Cerebellar cortex (tissue), 1 donor: Measurements from ENCODE around the gene FOCAD.

ENCODE experiments used
- DNase-seq: peaks from one replicate; pipeline ENCODE4 v3.0.0-alpha.2; 2015; ENCODE audit warnings: low spot score

Gene FOCAD

DNA sequence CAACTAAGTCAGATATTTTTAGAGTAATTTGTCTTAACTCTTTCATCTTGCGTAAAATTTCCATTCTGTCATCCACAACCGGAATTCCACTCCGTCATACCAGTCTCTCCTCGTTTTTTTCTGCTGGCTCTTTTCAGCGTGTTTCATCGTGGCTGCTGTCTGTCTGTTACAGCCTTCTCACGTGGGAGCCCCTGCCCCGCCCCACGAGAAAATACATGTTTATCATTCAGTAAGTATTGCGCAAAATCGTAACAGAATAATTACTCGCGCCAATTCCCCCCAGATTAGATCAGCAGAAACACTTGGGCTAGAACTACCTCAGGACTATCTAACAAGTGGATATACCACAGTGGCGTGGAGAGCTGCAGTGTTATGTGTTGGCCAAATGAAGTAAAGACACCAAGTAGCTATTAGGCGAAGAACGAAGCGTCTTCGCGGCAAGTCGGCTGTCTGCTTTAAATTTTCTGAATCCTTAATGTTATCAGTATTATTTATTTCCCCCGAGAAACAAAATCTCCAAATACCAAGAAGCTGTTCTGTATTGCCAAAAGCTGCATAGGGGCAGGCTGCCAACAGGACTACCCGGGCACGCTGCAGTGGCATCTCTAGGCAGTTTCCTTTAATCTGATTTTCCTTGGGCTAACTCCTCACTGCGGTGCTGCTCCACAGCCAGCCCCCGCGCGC lies 566 bp upstream of the FOCAD start:
- no peak for DNase-seq

DNA sequence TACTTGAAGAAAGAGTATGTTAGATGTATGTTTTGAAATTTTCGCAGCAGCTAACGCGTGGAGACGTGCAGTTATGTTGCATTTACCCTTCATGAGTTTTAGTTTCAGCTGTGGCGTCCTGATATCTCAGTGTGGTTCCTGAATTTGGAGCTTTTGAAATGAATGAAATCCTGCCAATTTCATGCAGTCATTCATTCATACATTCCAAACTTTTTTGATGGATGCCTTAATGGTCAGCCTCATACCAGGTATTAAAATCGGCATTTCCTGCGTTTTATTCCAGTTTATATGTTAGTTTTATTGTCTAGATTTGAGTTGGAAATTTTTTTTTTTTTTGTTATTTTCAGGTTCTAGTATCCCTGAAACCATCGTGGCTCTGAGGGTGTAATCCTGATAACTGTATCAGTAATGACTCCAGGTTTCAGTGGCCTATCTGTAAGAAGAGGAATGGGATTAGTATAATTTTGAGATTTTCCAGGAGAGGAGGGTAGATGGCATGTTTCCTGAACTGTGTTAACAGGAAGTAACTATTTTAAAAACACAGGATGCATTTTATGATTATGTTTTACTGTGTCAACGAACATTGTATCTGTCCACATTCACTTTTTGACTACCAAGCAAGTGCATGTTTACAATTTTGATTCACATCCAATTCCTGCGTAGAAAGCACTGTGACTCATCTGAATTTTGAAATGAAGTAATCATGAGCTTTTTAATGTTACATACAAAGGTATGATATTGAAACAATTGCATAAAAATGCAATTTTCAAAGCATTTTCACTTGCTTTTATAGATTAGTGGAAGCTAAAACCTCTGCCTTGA lies 1.0 kb downstream of the FOCAD start:
- no peak for DNase-seq

DNA sequence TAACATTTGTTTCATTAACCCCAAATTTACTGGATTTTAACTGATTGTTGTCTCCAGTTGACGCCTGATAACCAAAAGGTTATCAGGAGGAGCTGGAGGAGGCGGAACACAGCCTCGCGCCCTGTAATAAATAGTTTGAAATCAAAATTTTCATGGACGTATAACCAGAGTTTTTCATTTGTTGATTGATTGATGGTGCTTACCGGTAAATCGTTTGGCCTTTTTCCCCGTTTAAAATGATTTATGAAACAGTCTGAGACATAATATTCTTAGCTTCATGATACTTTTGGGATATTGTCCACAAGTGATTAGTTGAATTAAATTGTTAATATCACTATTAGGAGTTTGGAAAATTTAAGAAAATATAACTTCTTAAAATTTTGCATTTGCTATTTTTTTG lies 1.7 kb downstream of the FOCAD start:
- no peak for DNase-seq

DNA sequence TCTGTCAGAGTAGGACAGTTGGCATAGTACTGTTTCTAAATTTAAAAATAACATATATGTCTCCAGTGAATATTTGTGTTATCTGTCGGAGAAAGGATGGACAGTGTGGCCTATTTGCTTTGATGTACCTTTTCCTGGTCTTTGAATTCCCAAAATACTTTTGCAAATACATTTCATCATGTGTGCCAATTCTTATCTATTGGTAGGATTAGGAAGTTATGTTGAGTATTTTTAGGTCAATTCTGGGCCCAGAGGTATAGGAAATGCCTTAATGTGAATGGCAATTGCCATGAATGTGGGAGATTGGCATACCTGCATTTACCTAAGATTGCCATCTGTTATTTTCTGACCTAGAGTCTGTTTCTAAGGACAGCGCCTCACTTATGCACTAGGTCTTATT lies 5.8 kb downstream of the FOCAD start:
- no peak for DNase-seq

- DNase-seq, result no peak
Measured at GRCh38 chr9:20692554-20692953, 8.5 kb downstream of the FOCAD start.

- no peak for DNase-seq
Measured at GRCh38 chr9:20693068-20693467, 9.0 kb downstream of the FOCAD start.

DNA sequence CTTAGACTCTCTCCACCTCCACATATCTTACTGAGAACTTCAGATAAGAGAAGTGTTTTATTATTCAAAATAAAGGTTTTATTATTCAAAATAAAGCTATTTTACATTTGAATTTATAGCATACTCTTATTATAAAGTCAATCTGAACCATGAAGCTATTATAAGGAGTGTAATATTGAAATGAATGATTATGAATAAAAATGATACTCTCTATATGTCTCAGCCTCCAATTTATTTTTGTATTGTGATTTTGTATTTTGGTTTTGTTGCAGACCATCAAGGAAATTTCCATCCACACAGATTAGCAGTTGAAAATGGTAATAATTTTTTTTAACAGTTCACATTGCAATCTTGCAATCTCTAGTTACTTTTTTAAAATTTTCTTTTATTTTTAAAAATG lies 10.2 kb downstream of the FOCAD start:
- no peak for DNase-seq

- DNase-seq, result no peak
Measured at GRCh38 chr9:20697021-20697719, 13.1 kb downstream of the FOCAD start.

GRCh38 chr9:20698782-20699181 lies 14.7 kb downstream of the FOCAD start:
- DNase-seq, result no peak

- peak; percentile 77 for DNase-seq
Measured at GRCh38 chr9:20701060-20701459, 17.0 kb downstream of the FOCAD start.

DNA sequence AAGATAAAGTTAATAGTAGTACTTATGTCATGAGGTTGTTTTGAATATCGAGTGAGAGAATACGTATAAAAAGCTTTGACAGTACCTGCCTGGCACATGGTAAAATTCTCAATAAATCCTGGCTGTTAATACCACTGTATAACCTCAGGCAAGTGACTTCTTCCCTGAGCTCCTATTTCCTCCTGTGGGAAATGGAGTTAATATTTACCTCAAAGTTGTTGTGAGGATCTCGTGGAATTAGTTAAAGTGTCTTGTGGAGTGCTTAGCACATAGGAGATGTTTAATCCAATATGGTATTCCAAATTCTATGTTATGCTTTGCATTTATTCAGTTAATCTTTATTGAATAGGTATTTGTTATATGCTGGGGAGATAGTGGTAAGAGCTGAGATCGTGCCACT lies 18.5 kb downstream of the FOCAD start:
- no peak for DNase-seq

DNA sequence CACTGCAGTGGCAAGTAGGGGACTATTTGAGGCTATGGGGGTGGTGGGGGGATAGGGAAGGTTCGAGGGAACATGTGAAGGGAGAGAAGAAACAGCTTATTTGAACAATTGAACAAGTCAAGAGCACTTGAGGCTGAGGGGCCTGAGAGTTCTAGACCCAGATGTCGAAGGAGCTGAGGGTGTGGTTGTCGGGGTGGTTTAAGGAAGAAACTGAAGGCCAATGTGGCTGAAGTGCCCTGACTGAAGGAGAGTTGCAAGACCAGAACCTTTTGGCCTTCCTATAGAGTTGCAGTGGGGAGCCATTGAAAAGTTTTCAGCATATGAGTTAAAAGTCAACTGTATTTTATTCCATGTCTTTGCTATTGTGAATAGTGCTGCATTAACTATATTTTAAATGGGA lies 19.1 kb downstream of the FOCAD start:
- DNase-seq, result no peak

DNA sequence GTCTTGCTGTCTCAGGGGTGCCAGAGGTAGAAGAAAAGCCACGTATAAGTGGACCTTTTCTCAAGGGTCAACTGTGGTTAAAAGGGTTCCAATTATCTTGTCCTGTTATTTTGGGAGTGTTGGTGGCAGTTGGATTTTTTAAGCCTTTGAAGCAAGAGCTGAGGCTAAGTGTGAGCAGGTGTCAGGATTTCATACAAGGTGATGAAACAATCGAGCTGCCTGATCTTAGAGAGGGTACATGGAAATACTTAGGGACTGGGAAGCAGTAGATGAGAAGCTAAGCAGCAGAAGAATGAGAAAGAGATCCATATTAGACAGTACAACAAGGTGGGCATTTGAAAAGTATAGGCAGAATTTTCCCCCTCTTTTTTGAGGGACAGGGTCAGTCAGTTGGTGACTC lies 23.6 kb downstream of the FOCAD start:
- no peak for DNase-seq

GRCh38 chr9:20713172-20713571 lies 29.1 kb downstream of the FOCAD start:
- no peak for DNase-seq

DNA sequence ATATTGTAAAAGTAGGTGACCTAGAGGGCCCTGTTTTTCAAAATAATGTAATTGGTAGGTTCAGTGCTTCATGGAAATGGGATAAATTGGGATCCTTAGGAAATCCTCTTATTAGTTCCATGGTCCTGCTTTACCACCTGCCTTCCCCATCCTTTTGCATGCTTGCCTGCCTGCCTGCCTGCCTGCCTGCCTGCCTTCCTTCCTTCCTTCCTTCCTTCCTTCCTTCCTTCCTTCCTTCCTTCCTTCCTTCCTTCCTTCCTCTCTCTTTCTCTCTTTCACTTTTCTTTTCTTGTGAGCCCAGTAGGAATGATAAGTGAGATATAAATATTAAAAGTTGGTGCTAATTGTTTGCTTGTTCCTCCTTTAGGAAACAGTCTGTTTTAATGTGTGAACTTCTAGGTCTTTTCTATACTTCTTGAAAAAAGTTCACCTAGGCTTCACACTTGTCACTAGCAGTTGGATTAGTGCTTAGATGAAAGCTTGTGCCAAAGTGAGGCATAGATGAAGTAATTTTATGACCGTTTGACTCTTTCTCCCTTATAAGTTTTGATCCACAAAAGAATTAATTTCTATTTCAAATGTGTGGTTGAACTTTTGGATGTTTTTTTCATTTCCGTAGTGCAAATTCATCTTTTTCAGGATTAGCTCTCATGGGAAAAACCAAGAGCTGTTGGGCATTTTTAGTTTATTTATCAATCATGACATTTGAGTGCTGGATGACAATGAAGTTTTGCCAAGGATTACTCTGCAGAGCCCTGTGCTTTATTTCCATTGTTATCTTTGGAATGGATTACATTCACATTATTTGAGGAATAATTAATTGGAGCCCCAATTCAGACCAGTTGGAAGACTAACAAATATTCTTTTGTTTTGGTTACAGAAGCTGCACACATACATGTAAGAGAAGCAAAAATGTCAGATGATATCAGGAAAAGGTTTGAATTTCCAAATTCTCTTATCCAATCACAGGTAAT lies 30.7 kb downstream of the FOCAD start:
- DNase-seq, result no peak

DNA sequence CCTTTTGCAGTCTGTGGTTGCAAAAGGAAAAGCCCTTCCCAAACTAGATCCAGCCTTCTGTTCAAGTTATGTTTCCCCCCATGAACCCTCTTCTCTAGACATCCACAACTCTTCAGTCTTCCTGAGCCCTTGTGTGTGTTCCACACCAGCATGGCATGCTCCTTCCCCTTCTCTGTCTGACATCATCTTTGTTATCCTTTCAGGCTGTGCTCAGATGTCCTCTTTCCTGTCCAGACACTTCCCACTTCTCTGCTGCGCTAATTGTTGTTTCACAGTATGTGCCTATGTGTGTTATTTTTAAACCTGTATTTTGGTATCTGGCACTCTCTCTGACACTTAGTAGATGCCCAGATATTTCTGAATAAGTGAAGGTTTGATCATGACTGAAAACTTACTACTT lies 38.2 kb downstream of the FOCAD start:
- peak; percentile 50 for DNase-seq

DNA sequence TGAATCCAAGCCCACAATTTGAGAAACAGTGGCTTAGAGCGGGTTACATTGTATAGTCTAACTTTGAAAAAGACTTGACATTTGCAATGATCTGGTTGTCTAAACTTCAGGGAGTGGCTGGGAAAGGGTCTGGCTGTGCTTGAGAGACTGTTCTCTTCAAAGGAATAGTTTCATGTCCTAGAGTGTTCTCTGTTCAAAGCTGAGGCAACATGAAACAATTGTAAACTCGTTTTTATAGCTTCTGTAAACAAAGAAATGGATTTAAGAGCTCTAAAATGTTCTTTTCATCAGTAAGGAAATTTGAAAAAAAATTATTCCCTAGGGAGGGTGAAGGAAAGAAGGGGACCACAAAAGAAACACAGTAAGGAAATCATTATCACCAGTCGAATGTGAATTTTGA lies 41.6 kb downstream of the FOCAD start:
- DNase-seq, result no peak

DNA sequence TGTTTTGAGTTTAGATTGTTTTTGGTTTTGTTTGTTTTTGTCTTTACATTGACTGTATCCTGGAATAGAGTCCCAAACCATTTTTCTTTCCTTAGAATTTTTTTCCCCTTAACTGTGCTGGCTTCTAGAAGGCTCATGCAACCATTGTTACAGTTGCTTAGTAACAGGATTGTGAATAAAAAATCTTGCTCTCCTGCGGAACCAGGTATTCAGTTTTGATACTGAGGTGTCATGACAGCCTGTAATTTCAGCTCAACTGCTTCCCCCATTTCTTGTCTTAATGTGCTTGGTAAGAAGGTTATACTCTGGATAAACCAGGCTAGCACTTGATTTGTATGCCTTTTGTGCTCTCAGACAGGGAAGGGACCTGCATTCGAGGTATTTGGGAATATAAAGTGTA lies 42.1 kb downstream of the FOCAD start:
- no peak for DNase-seq

DNA sequence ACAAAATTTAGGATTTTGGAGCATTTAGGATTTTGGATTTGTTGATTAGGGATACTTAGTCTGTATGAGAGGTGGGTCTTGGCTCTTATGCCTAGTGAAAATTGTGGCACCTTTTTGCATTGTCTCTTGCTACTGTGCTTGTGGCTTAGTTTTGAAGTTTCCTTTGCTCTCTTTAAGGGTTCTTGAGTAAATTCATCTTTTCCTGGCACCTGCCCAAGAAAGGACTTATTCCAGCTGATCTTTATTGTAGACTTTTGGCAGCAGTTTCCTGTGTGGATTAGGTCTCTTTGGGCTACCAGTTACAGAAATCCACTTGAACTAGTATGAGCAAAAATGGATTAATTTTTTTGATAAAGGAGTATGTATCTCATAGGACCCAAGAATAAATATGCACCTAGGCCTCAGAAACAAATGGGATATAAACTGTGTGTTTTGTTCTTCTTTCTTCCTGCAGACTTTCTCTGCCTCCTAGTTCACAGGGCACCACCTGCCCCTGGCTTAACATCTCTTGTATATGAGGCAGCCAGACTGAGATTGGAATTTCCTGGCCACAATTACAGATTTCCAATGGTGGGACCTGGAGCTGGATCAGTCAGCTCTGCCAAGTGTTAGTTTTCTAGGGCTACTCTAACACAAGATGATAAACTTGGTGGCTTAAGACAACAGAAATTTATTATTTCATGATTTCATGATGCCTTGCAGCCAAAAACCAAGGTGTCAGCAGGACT lies 44.6 kb downstream of the FOCAD start:
- no peak for DNase-seq

- DNase-seq, result no peak
Measured at GRCh38 chr9:20729523-20729922, 45.5 kb downstream of the FOCAD start.

- no peak for DNase-seq
Measured at GRCh38 chr9:20732118-20732517, 48.1 kb downstream of the FOCAD start.
